Cardiac muscle cell (in vitro differentiated cells and primary cell): ENCODE results near the gene ALDH1L1. TPM values are rescaled to one million over a fixed set of nuclear protein-coding genes. Genes with fewer than 3 reads are reported as not detected.

Experiments
- DNase-seq, 2 donors: peaks; one replicate each; pipeline versions ENCODE4 v3.0.0 to v3.0.0-alpha.2; 2010 to 2017; ENCODE audit warnings: low read depth in 1 of 2, low spot score in 1 of 2
- H3K27ac ChIP-seq: fragments of 200-600 bp; sonication (generic); 2 replicates; pipeline ENCODE4 v1.5.1; 2016
- H3K27me3 ChIP-seq: fragments of 200-600 bp; sonication (generic); 2 replicates; pipeline ENCODE4 v1.6.0; 2016; ENCODE audit warnings: control low read depth
- H3K36me3 ChIP-seq: fragments of 200-600 bp; sonication (generic); 2 replicates; pipeline ENCODE4 v1.5.1; 2016; ENCODE audit warnings: control low read depth
- H3K4me1 ChIP-seq: fragments of 200-600 bp; sonication (generic); 2 replicates; pipeline ENCODE4 v1.8.1; 2017; ENCODE audit warnings: low read depth, mild to moderate bottlenecking, mixed run types
- H3K4me3 ChIP-seq: fragments of 200-600 bp; sonication (generic); 2 replicates; pipeline ENCODE4 v1.5.1; 2016; ENCODE audit warnings: mild to moderate bottlenecking
- H3K9me3 ChIP-seq: fragments of 200-600 bp; sonication (generic); 2 replicates; pipeline ENCODE4 v1.5.1; 2017; ENCODE audit warnings: low read depth, mild to moderate bottlenecking, control low read depth
- polyA plus RNA-seq: library from polyadenylated mRNA; unstranded; fragments of >200 nt; fragmentation: Nextera tagmentation; extraction: Ambion mirVana; gene quantifications from 2 replicates; pipeline ENCODE4 v1.2.1, GENCODE V29; 2016
- total RNA-seq: library from RNA; depleted of rRNA; stranded (reverse); fragments of >200 nt; gene quantifications from 2 replicates; pipeline ENCODE4 v1.2.3, GENCODE V29; 2016
- TF ChIP-seq, protein P1 (sequence below): IDR thresholded peaks from 2 replicates; pipeline ENCODE4 v1.5.1; 2012; ENCODE audit warnings: low read depth, mild to moderate bottlenecking, low read length

ALDH1L1 gene
- total and polyA plus RNA-seq, 2 experiments from 2014 or later: 0.98 to 2.6 TPM

- H3K27me3 ChIP-seq: no peaks in the 10 kb centered on the region
- no peaks in the 10 kb centered on the region for H3K4me1 ChIP-seq
- DNase-seq: no peak
- no peak overlapping the region for H3K27ac ChIP-seq
- TF ChIP-seq, protein P1, sequence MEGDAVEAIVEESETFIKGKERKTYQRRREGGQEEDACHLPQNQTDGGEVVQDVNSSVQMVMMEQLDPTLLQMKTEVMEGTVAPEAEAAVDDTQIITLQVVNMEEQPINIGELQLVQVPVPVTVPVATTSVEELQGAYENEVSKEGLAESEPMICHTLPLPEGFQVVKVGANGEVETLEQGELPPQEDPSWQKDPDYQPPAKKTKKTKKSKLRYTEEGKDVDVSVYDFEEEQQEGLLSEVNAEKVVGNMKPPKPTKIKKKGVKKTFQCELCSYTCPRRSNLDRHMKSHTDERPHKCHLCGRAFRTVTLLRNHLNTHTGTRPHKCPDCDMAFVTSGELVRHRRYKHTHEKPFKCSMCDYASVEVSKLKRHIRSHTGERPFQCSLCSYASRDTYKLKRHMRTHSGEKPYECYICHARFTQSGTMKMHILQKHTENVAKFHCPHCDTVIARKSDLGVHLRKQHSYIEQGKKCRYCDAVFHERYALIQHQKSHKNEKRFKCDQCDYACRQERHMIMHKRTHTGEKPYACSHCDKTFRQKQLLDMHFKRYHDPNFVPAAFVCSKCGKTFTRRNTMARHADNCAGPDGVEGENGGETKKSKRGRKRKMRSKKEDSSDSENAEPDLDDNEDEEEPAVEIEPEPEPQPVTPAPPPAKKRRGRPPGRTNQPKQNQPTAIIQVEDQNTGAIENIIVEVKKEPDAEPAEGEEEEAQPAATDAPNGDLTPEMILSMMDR: no peak
- no peaks in the 10 kb centered on the region for H3K36me3 ChIP-seq
- H3K9me3 ChIP-seq: no peaks in the 10 kb centered on the region
- H3K4me3 ChIP-seq: no peak overlapping the region
Measured at GRCh38 chr3:126085276-126085675, 95.1 kb downstream of the ALDH1L1 start.

DNA sequence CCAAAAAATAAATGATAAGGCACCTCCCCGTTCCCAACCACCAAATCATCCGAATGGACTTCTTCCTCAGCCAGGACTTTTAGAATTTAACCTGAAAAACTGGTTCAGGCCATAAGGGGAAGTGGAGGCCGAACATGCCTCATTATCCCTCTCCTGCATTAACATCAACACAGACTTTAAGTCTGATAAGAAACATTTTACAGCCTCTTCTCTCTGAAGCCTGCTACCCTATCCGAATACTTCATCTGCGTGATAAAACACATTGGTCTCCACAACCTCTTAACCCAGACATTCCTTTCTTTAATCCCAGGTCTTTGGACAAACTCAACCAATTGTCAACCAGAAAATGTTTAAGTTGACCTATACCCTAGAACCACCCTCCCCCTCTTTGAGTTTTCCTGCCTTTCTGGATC, 95.6 kb downstream of the ALDH1L1 start:
- Histone ChIP-seq H3K4me3 (peak overlapping the region; percentile 79), H3K27me3 (no peaks in the 10 kb centered on the region), H3K27ac (peak overlapping the region; percentile 89), H3K36me3 (no peaks in the 10 kb centered on the region), H3K9me3 (no peaks in the 10 kb centered on the region), H3K4me1 (no peaks in the 10 kb centered on the region)
- TF ChIP-seq, protein P1: no peak
- no peak for DNase-seq

DNA sequence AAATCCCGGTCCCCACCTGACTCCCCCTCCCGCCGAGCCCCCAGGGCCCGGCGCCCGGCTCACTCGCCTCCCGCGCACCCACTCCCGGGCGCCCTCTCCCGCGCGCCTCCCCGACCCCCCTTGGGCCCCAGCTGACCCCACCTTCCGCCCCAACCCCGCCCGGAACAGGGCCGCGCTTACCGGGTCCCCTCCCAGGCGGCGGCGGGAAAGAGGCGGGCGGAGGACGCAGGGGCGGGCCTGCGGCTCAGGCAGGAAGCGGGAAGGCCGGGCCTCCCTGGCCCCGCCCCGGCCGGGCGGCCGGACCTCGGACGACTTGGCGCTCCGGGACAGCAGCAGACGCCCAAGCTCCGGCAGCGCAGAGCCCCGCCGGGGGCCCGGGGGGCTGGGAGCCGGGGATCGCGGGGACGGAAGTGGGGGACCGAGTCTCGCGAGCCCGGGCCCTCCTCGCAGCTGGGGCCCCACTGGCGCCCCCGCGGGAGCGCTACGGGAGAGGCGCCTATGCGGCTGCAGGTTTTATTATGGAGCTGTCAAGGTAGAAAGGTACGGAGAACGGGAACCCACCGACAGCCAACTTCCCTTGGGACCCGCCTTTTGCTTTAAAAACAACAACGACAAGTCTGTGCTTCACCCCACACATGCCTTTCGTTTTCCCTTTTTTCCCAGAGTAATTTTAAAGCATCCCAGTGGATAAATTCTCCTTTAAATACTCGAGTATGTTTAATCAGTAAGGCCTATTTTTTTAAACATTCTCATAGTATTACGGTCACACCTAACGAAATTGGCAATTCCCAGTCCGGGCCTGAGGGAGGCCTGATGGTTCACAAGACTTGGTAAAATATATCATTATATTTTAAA, 96.2 kb downstream of the ALDH1L1 start, which contains the start of gene SLC41A3:
Gene SLC41A3, minus strand, starts transcription at position 212 of the 855 bp plus-strand sequence. CDS start 15,905 bp downstream, outside the sequence.
- no peaks in the 10 kb centered on the region for H3K4me1 ChIP-seq
- peak within 1 kb of the TSS; percentile 79 for H3K4me3 ChIP-seq
- no peaks in the 10 kb centered on the region for H3K36me3 ChIP-seq
- DNase-seq: peak; percentile 87 to 92
- no peaks in the 10 kb centered on the region for H3K27me3 ChIP-seq
- TF ChIP-seq, protein P1: peak; percentile 60
- no peaks in the 10 kb centered on the region for H3K9me3 ChIP-seq
- H3K27ac ChIP-seq: peak within 1 kb of the TSS; percentile 89

- TF ChIP-seq, protein P1: no peak
- Histone ChIP-seq H3K27ac (peak overlapping the region; percentile 89), H3K4me3 (peak overlapping the region; percentile 79), H3K27me3 (no peaks in the 10 kb centered on the region), H3K4me1 (no peaks in the 10 kb centered on the region), H3K9me3 (no peaks in the 10 kb centered on the region), H3K36me3 (no peaks in the 10 kb centered on the region)
- DNase-seq: peak; percentile 40 to 77
Measured at GRCh38 chr3:126083511-126083912, 96.9 kb downstream of the ALDH1L1 start.

DNA sequence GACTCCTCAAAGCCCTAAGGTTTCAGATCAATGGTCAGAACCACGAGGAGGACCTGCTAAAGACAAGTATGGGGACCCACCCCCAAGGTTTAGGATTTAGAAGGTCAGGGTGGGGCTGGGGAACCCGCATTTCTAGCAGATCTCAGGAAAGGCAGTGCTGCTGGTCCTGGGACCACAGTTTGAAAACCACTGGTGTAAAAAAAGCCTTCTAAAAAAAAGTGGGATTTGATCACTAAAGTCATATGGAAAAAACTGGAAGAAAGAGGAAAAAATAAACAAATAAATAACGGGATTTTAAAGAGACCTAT, 97.3 kb downstream of the ALDH1L1 start:
- H3K27me3 ChIP-seq: no peaks in the 10 kb centered on the region
- no peaks in the 10 kb centered on the region for H3K9me3 ChIP-seq
- TF ChIP-seq, protein P1: no peak
- H3K4me3 ChIP-seq: peak overlapping the region; percentile 79
- H3K27ac ChIP-seq: peak overlapping the region; percentile 89
- no peaks in the 10 kb centered on the region for H3K36me3 ChIP-seq
- no peaks in the 10 kb centered on the region for H3K4me1 ChIP-seq
- DNase-seq: no peak
